CD4-positive, alpha-beta memory T cell (primary cell): ENCODE measurements around the gene FGGY. TPM values are rescaled to one million over a fixed set of nuclear protein-coding genes. Genes with fewer than 3 reads are reported as not detected.

ENCODE experiments used
- CTCF ChIA-PET: fragments of 350-600 bp; sonication (Branson Sonifier 250); formaldehyde crosslinking; loops from one replicate; lab custom pipeline; 2021; ENCODE audit warnings: inconsistent platforms; ENCODE audit not compliant: partially characterized antibody; lab: Charles Lee
- POLR2A ChIA-PET: fragments of 350-600 bp; sonication (Branson Sonifier 250); formaldehyde crosslinking; loops from one replicate; lab custom pipeline; 2021; ENCODE audit not compliant: partially characterized antibody; lab: Charles Lee
- DNase-seq, 5 donors: peaks; one replicate each; pipeline versions ENCODE4 v3.0.0 to v3.0.0-alpha.2; 2020 to 2022; ENCODE audit warnings: mixed read lengths in 1 of 5
- H3K27ac ChIP-seq: one replicate; pipeline ENCODE4 v1.7.0; 2013; ENCODE audit warnings: low read depth, low read length
- H3K27me3 ChIP-seq: 2 replicates; pipeline ENCODE4 v1.7.0; 2013; ENCODE audit warnings: mild to moderate bottlenecking, low read length, moderate library complexity; ENCODE audit not compliant: insufficient read depth
- H3K36me3 ChIP-seq: 2 replicates; pipeline ENCODE4 v1.7.0; 2013; ENCODE audit warnings: mild to moderate bottlenecking, low read length, moderate library complexity; ENCODE audit not compliant: insufficient read depth
- H3K4me1 ChIP-seq: 2 replicates; pipeline ENCODE4 v1.7.0; 2013; ENCODE audit warnings: mild to moderate bottlenecking, low read length, moderate library complexity; ENCODE audit not compliant: insufficient read depth
- H3K4me3 ChIP-seq, 2 donors: one replicate each; pipeline ENCODE4 v1.7.0; 2013; ENCODE audit warnings: low read length in 2 of 2, mild to moderate bottlenecking in 1 of 2
- H3K9me3 ChIP-seq, 2 donors: one replicate each; pipeline ENCODE4 v1.7.0; 2013; ENCODE audit warnings: low read length in 2 of 2, control low read depth in 1 of 2; ENCODE audit not compliant: control insufficient read depth in 1 of 2
- H3K27ac Mint-ChIP-seq, 7 donors: one replicate each; pipeline ENCODE4 v1.8.0; 2020 to 2021; ENCODE audit warnings: mixed read lengths in 7 of 7, mild to moderate bottlenecking in 6 of 7, inconsistent platforms in 3 of 7, moderate library complexity in 3 of 7
- H3K27me3 Mint-ChIP-seq, 2 donors: one replicate each; pipeline ENCODE4 v1.8.0; 2020 to 2021; ENCODE audit warnings: mixed read lengths in 2 of 2
- H3K36me3 Mint-ChIP-seq, 2 donors: one replicate each; pipeline ENCODE4 v1.8.0; 2020 to 2021; ENCODE audit warnings: mixed read lengths in 2 of 2, inconsistent platforms in 1 of 2, mild to moderate bottlenecking in 1 of 2
- H3K4me1 Mint-ChIP-seq, 4 donors: one replicate each; pipeline ENCODE4 v1.8.0; 2020 to 2021; ENCODE audit warnings: mixed read lengths in 4 of 4, mild to moderate bottlenecking in 1 of 4
- H3K4me3 Mint-ChIP-seq, 8 donors: one replicate each; pipeline ENCODE4 v1.8.0; 2020 to 2021; ENCODE audit warnings: mixed read lengths in 8 of 8, mild to moderate bottlenecking in 7 of 8, moderate library complexity in 6 of 8, inconsistent platforms in 3 of 8
- H3K9me3 Mint-ChIP-seq, 8 donors: one replicate each; pipeline ENCODE4 v1.8.0; 2020 to 2021; ENCODE audit warnings: mixed read lengths in 8 of 8, mild to moderate bottlenecking in 5 of 8, inconsistent platforms in 3 of 8, moderate library complexity in 1 of 8
- intact Hi-C: fragments of 100-400 bp; cut with micrococcal nuclease; formaldehyde crosslinking; loops from one replicate; pipeline ENCODE4 v1.15.1; 2023
- polyA plus RNA-seq, 2 donors: library from polyadenylated mRNA; unstranded; fragments of 300-500 nt; fragmentation: Illumina TruSeq; gene quantifications; one replicate each; pipeline ENCODE4 v1.2.3, GENCODE V29; 2021
- total RNA-seq, 2 experiments: library from RNA; stranded (reverse); gene quantifications; one replicate each; pipeline ENCODE4 v1.2.3, GENCODE V29; 2021

Gene FGGY
- total and polyA plus RNA-seq, 4 experiments from 2014 or later = 1.8 to 8.8 (median 3.6) TPM

GRCh38 chr1:59271561-59272260 is 25.2 kb upstream of the FGGY start:
- no peak overlapping the region for H3K27ac ChIP-seq
- no peaks in the 10 kb centered on the region for H3K4me1 ChIP-seq
- no peak for DNase-seq
- H3K4me3 Mint-ChIP-seq = no peak overlapping the region
- ChIA-PET POLR2A (no interaction called here), CTCF (no interaction called here)
- no peaks in the 10 kb centered on the region for H3K36me3 Mint-ChIP-seq
- intact Hi-C loops = no loop called here
- H3K9me3 Mint-ChIP-seq = peaks cover 0 to 3% (median 0%) of the 10 kb centered on the region in 8 donors
- H3K4me3 ChIP-seq = no peak overlapping the region
- no peak overlapping the region for H3K27ac Mint-ChIP-seq
- H3K27me3 Mint-ChIP-seq = peaks cover 19 to 27% of the 10 kb centered on the region in 2 donors
- no peaks in the 10 kb centered on the region for H3K9me3 ChIP-seq
- H3K27me3 ChIP-seq = no peaks in the 10 kb centered on the region
- H3K36me3 ChIP-seq = no peaks in the 10 kb centered on the region
- H3K4me1 Mint-ChIP-seq = no peaks in the 10 kb centered on the region

- H3K4me3 Mint-ChIP-seq = no peak overlapping the region
- intact Hi-C loops = no loop called here
- H3K27me3 ChIP-seq = no peaks in the 10 kb centered on the region
- no peak for DNase-seq
- H3K9me3 Mint-ChIP-seq = peaks cover 0 to 3% (median 0%) of the 10 kb centered on the region in 8 donors
- ChIA-PET POLR2A (no interaction called here), CTCF (no interaction called here)
- H3K4me3 ChIP-seq = no peak overlapping the region
- H3K4me1 ChIP-seq = no peaks in the 10 kb centered on the region
- H3K27me3 Mint-ChIP-seq = peaks cover 21 to 27% of the 10 kb centered on the region in 2 donors
- no peak overlapping the region for H3K27ac Mint-ChIP-seq
- no peaks in the 10 kb centered on the region for H3K9me3 ChIP-seq
- no peaks in the 10 kb centered on the region for H3K36me3 Mint-ChIP-seq
- H3K36me3 ChIP-seq = no peaks in the 10 kb centered on the region
- H3K4me1 Mint-ChIP-seq = no peaks in the 10 kb centered on the region
- no peak overlapping the region for H3K27ac ChIP-seq
Observed at GRCh38 chr1:59272507-59272906, 24.4 kb upstream of the FGGY start.

DNA sequence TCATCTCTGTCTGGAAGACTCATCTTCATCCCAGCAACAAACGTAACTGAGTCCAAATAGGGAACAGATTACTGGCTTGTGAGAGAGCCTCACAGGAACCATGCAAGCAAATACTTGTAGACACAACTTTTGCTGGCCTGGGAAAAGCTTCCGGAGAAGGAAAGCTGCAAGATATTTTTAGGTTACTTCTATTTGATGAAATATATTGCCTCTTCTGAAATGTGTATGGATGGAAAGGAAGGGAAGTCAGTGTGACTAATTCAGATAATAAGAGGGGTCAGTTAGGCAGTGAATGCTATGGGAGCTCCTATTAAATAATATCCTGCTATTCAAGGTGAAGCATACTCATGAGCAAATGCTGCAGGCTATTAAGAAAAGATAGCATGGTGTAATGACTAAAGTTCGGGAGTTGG is 20.4 kb upstream of the FGGY start:
- ChIA-PET POLR2A (no interaction called here), CTCF (no interaction called here)
- no peak for DNase-seq
- no peaks in the 10 kb centered on the region for H3K4me1 ChIP-seq
- Mint-ChIP-seq H3K9me3 (no peaks in the 10 kb centered on the region), H3K36me3 (no peaks in the 10 kb centered on the region), H3K27ac (no peak overlapping the region), H3K4me1 (no peaks in the 10 kb centered on the region), H3K27me3 (peaks cover 13 to 17% of the 10 kb centered on the region in 2 donors), H3K4me3 (no peak overlapping the region)
- H3K27ac ChIP-seq = no peak overlapping the region
- no peaks in the 10 kb centered on the region for H3K9me3 ChIP-seq
- no peaks in the 10 kb centered on the region for H3K27me3 ChIP-seq
- no peak overlapping the region for H3K4me3 ChIP-seq
- H3K36me3 ChIP-seq = no peaks in the 10 kb centered on the region
- intact Hi-C loops = no loop called here

DNA sequence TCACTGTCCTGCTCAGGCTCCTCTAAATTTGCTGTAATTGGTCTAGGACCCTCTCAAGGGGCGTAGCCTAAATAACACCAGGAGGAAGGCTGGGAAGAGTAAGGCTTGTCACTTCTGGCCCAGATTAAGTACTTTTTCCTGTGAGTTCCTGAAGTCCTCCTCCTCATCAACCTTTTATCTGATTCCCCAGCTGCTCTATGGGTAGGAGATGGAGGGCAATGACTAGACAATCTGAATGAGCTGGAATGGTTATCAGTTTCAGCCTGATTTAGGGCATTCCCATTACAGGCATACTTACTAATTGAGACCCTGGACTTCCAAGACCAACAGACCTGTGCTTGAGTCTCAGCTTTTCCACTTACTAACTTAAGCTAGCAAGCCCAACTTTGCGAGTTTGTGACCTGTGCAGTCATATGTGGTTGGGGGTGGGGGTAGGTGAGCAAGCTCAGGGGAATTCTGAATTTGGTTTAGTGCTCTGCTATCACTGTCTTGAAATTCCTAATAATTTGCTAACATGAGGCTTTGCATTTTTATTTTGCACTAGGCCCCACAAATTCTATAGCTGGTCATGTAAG is 18.0 kb upstream of the FGGY start:
- Mint-ChIP-seq H3K27ac (no peak overlapping the region), H3K9me3 (peaks cover 0 to under 1% (median 0%) of the 10 kb centered on the region in 8 donors), H3K27me3 (peaks cover 12 to 14% of the 10 kb centered on the region in 2 donors), H3K4me3 (no peak overlapping the region), H3K36me3 (no peaks in the 10 kb centered on the region), H3K4me1 (no peaks in the 10 kb centered on the region)
- no peak for DNase-seq
- no peaks in the 10 kb centered on the region for H3K4me1 ChIP-seq
- no peak overlapping the region for H3K27ac ChIP-seq
- H3K9me3 ChIP-seq = no peaks in the 10 kb centered on the region
- H3K27me3 ChIP-seq = no peaks in the 10 kb centered on the region
- ChIA-PET CTCF (no interaction called here), POLR2A (no interaction called here)
- H3K36me3 ChIP-seq = no peaks in the 10 kb centered on the region
- H3K4me3 ChIP-seq = no peak overlapping the region
- intact Hi-C loops = no loop called here

- Mint-ChIP-seq H3K27ac (no peak overlapping the region), H3K4me3 (no peak overlapping the region), H3K9me3 (peaks cover 0 to 3% (median 0%) of the 10 kb centered on the region in 8 donors), H3K36me3 (no peaks in the 10 kb centered on the region), H3K27me3 (peaks cover 15 to 16% of the 10 kb centered on the region in 2 donors), H3K4me1 (no peaks in the 10 kb centered on the region)
- Histone ChIP-seq H3K27me3 (no peaks in the 10 kb centered on the region), H3K4me3 (no peak overlapping the region), H3K27ac (no peak overlapping the region), H3K4me1 (no peaks in the 10 kb centered on the region), H3K36me3 (no peaks in the 10 kb centered on the region), H3K9me3 (no peaks in the 10 kb centered on the region)
- CTCF ChIA-PET = no interaction called here
- no peak for DNase-seq
- POLR2A ChIA-PET = no interaction called here
- intact Hi-C loops = no loop called here
Observed at GRCh38 chr1:59279645-59280044, 17.2 kb upstream of the FGGY start.

DNA sequence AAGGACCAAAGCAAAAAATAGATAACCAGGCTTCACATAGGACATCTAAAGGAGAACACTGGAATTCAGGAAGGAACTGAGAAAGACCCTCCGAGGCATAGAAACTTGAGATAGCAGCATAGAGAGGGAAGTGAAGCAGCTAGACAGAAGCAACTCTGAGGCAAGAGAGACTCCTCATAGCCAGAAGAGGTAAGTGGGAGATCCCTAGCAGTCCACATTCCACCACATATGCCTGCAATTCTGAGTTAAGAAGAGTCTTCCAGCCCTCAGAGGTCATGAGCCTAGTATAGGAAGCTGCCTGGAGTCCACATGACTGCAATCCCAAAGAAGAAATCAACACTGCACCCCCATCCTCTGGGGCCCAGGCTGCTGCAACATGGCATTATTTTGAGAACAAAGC is 13.9 kb upstream of the FGGY start:
- ChIA-PET CTCF (no interaction called here), POLR2A (no interaction called here)
- no peak overlapping the region for H3K4me3 Mint-ChIP-seq
- intact Hi-C loops = no loop called here
- Histone ChIP-seq H3K27ac (no peak overlapping the region), H3K4me3 (no peak overlapping the region), H3K9me3 (no peaks in the 10 kb centered on the region), H3K36me3 (no peaks in the 10 kb centered on the region), H3K27me3 (no peaks in the 10 kb centered on the region), H3K4me1 (no peaks in the 10 kb centered on the region)
- peaks cover 0 to 3% (median 0%) of the 10 kb centered on the region in 8 donors for H3K9me3 Mint-ChIP-seq
- H3K27ac Mint-ChIP-seq = no peak overlapping the region
- DNase-seq = no peak
- no peaks in the 10 kb centered on the region for H3K4me1 Mint-ChIP-seq
- H3K36me3 Mint-ChIP-seq = no peaks in the 10 kb centered on the region
- peaks cover 8 to 10% of the 10 kb centered on the region in 2 donors for H3K27me3 Mint-ChIP-seq

- Mint-ChIP-seq H3K9me3 (peaks cover 0 to 3% (median 0%) of the 10 kb centered on the region in 8 donors), H3K4me3 (no peak overlapping the region), H3K4me1 (peaks cover 0 to 2% (median 0%) of the 10 kb centered on the region in 4 donors), H3K27ac (no peak overlapping the region), H3K27me3 (peaks cover 6% of the 10 kb centered on the region in 2 donors), H3K36me3 (no peaks in the 10 kb centered on the region)
- Histone ChIP-seq H3K36me3 (no peaks in the 10 kb centered on the region), H3K27me3 (no peaks in the 10 kb centered on the region), H3K4me1 (no peaks in the 10 kb centered on the region), H3K4me3 (no peak overlapping the region), H3K9me3 (no peaks in the 10 kb centered on the region), H3K27ac (no peak overlapping the region)
- DNase-seq = no peak
- POLR2A ChIA-PET = no interaction called here
- CTCF ChIA-PET = no interaction called here
- intact Hi-C loops = no loop called here
Observed at GRCh38 chr1:59285691-59286090, 11.2 kb upstream of the FGGY start.
